ENCODE measurements around the gene SKP1. TPM values are rescaled to one million over a fixed set of nuclear protein-coding genes. Genes with fewer than 3 reads are reported as not detected.
A peak's percentile ranks its signal among the peaks of the same experiment; 100 is the strongest.

The SKP1 gene
- total RNA-seq, 1 donor from 2014 or later, result 333 TPM

GRCh38 chr5:134184155-134185135, 7.7 kb upstream of the SKP1 start:
- Mint-ChIP-seq H3K27ac (ENCODE audit: unreplicated experiment) (no peak overlapping the region), H3K9me3 (ENCODE audit: unreplicated experiment) (no peaks in the 10 kb centered on the region), H3K4me3 (ENCODE audit: unreplicated experiment) (no peak overlapping the region), H3K36me3 (ENCODE audit: unreplicated experiment) (no peaks in the 10 kb centered on the region), H3K27me3 (ENCODE audit: unreplicated experiment) (peaks cover 5% of the 10 kb centered on the region), H3K4me1 (ENCODE audit: unreplicated experiment) (peaks cover 1% of the 10 kb centered on the region)
- peak; percentile 90 for TF ChIP-seq CTCF (IDR thresholded peaks at IDR 0.05)
- DNase-seq (ENCODE audit: extremely low spot score, unreplicated experiment), result peak; percentile 89

- Mint-ChIP-seq H3K4me1 (ENCODE audit: unreplicated experiment) (no peaks in the 10 kb centered on the region), H3K27me3 (ENCODE audit: unreplicated experiment) (peaks cover 5% of the 10 kb centered on the region), H3K9me3 (ENCODE audit: unreplicated experiment) (no peaks in the 10 kb centered on the region), H3K27ac (ENCODE audit: unreplicated experiment) (no peak overlapping the region), H3K4me3 (ENCODE audit: unreplicated experiment) (no peak overlapping the region), H3K36me3 (ENCODE audit: unreplicated experiment) (no peaks in the 10 kb centered on the region)
- TF ChIP-seq CTCF (IDR thresholded peaks at IDR 0.05), result no peak
- no peak for DNase-seq (ENCODE audit: extremely low spot score, unreplicated experiment)
Observed at GRCh38 chr5:134183481-134183880, 6.7 kb upstream of the SKP1 start.

- Mint-ChIP-seq H3K27ac (ENCODE audit: unreplicated experiment) (peak overlapping the region; percentile 97), H3K9me3 (ENCODE audit: unreplicated experiment) (no peaks in the 10 kb centered on the region), H3K4me3 (ENCODE audit: unreplicated experiment) (peak overlapping the region; percentile 91), H3K27me3 (ENCODE audit: unreplicated experiment) (peaks cover 5% of the 10 kb centered on the region), H3K36me3 (ENCODE audit: unreplicated experiment) (peaks cover 4% of the 10 kb centered on the region), H3K4me1 (ENCODE audit: unreplicated experiment) (peaks cover 22% of the 10 kb centered on the region)
- DNase-seq (ENCODE audit: extremely low spot score, unreplicated experiment), result no peak
- no peak for TF ChIP-seq CTCF (IDR thresholded peaks at IDR 0.05)
Observed at GRCh38 chr5:134178096-134178419, 1.3 kb upstream of the SKP1 start.

GRCh38 chr5:134177369-134178095, 782 bp upstream of the SKP1 start:
- Mint-ChIP-seq H3K27ac (ENCODE audit: unreplicated experiment) (peak overlapping the region; percentile 97), H3K9me3 (ENCODE audit: unreplicated experiment) (no peaks in the 10 kb centered on the region), H3K4me1 (ENCODE audit: unreplicated experiment) (peaks cover 23% of the 10 kb centered on the region), H3K36me3 (ENCODE audit: unreplicated experiment) (peaks cover 6% of the 10 kb centered on the region), H3K27me3 (ENCODE audit: unreplicated experiment) (peaks cover 5% of the 10 kb centered on the region), H3K4me3 (ENCODE audit: unreplicated experiment) (peak overlapping the region; percentile 91)
- no peak for TF ChIP-seq CTCF (IDR thresholded peaks at IDR 0.05)
- DNase-seq (ENCODE audit: extremely low spot score, unreplicated experiment), result no peak
